HG03565 (cell line): Measurements from ENCODE around the gene BICD1.

Source experiments
- ATAC-seq: cut with Tn5 transposase; IDR thresholded peaks from one replicate; pipeline ENCODE4 v1.9.1; 2021; ENCODE audit warnings: mild to moderate bottlenecking, moderate library complexity; ENCODE audit not compliant: unreplicated experiment

Gene BICD1

DNA sequence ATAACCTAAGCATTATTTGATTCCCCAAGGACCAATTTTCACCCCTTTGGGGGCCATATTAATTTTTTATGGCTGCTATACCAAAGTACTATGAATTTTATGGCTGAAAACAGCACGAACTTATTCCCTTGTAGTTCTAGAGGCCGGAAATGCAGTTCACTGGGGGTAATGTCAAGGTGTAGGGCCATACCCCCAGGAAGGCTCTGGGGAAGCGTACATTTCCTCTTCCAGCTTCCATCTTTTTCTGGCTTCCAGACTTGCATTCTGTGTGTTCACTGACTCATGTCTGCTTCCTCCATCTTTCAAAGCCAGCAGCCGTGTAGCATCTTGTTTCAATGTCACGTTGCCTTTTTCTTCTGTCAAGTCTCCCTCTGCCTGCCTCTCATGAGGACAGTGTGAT is 133.5 kb downstream of the BICD1 start:
- no peak for ATAC-seq

- ATAC-seq = no peak
Measured at GRCh38 chr12:32240831-32241230, 134.2 kb downstream of the BICD1 start.

DNA sequence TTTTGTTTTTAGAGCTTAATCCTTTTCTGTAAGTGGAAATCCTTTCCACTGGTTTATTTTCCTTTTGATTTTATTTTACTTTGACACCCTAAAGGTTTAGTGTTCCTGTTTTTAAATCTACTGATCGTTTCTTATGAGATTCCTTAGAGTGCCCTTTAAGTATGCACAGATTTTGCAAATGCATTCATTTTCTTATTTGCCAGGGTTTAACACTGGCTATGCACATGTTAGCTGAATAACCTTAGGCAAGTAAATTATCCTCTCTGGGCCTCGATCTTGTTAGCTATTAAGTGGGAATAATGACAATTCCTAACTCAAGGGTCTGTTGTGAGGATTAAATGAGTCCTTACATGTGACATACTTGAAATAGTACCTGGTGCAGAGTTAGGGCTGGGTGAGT is 136.0 kb downstream of the BICD1 start:
- ATAC-seq = no peak

DNA sequence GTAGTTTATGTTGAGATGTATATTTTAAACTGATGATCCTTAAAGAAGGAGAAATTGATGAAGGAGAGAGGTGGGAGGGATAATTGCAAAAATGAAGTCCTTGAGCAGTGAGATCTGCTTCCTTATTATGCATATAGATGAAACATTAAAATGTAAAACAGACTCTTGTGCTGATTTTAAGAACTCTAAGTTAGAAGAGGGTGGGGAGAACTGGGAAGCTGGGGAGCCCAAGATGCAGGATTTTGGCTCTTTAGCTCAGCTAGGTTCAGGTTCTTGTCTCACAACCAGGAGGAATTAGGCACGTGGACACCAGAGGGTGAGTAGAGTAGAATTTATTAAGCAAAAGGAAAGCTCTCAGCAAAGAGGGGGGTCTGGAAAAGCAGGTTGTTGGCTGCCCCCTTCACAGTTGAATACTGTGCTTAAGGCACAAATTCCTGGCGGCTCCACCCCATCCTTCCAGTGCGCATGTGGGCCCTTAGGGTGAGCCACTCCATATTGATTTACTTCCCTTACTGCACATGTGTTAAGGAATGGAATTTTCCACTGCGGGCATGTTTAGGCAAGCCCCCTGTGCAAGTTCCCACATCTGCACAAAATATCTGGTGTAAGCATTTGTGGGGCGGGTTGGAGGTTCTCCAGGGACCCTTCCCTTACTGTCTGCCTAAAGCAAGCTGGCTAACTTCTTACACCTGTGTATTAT is 141.9 kb downstream of the BICD1 start:
- ATAC-seq = no peak

DNA sequence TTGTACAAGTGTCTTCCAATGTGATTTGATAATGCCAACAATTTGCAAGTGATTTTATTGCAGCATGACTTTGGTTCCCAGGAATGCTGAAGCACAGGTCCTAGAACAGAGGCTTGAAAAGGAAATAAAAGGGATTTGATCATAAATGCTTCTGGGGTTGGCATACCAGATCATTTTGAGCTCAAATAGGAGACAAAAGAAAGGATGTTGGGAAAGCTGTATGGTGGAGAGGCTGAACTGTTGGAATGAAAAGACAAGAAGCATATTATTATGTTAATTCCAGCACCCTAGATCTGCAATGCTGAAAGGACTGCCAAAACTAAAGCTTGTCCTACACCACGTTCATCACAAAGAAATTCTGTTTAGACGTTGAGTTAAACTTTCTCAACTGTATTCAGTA is 143.1 kb downstream of the BICD1 start:
- ATAC-seq = no peak

GRCh38 chr12:32252199-32253073 is 145.8 kb downstream of the BICD1 start:
- ATAC-seq = peak; percentile 82

- ATAC-seq = no peak
Measured at GRCh38 chr12:32253154-32253790, 146.6 kb downstream of the BICD1 start.

DNA sequence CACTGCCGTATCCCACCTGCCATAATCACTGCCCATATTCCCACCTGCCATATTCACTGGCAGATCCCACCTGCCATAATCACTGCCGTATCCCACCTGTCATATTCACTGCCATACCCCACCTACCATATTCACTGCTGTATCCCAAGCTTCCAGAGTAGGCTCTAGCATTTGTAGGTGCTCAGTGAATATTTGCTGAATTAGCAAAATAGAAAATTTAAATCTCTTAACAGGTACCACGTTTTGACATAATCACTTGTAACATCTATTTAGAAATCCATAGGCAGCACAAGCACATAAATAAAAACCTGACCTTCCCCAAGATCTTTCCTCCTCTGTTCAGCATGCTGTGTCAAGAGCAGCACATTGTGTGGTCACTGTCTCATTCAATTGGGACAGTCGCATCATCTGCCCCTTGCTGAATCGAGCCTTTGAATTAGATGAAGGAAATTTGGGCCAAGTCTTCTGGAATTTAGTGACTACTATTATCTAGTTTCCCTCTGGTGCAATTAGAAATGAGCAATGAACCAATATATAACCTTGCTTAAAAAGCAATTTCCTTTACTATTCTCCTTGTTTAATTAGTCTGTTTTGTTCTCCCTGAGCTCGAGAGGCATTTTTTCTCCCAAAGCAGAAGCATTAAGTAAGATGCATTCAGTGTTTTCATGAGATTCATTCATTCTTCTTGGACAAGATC is 147.8 kb downstream of the BICD1 start:
- no peak for ATAC-seq

- no peak for ATAC-seq
Measured at GRCh38 chr12:32255588-32255987, 148.9 kb downstream of the BICD1 start.

GRCh38 chr12:32257695-32258496 is 151.2 kb downstream of the BICD1 start:
- ATAC-seq = no peak

GRCh38 chr12:32260696-32261095 is 154.0 kb downstream of the BICD1 start:
- no peak for ATAC-seq

DNA sequence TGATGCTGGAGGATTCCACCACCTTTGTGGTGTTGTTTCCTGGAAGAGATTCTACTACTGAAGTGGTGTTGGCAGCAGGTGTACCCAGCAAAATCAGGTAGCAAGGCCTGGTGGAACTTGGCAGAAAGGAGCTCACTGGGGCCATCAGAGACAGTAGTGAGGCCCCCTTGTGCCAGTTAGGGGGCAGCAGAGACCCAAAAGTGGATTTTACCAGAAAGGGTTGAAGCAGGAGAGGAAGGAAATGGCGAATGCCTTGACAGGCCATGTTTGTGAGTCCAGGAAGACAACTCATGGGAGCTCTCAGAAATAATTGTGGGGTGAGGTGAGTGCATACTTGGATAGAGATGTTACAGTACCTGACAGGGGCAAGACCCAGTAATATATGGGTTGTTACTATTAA is 155.0 kb downstream of the BICD1 start:
- ATAC-seq = no peak

DNA sequence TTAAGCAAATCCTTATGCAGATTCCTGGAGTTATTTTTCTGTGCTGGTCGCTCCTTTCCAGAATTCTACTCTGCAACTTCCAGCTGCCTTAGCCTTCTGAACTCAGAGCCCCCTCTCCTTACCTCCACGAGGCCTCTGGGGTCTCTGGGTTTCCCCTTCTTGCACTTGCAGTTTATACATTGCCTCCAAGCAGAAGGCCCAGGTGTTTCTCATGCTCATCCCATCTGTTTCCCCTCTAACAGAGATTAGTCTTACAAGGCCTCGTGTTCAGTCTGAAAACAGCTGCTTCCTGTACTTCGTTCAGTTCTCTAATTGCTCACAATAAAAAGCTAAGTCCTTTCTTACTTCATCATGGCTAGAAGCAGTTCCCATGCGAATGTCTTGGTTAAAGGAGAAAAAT is 158.3 kb downstream of the BICD1 start:
- peak; percentile 44 for ATAC-seq

DNA sequence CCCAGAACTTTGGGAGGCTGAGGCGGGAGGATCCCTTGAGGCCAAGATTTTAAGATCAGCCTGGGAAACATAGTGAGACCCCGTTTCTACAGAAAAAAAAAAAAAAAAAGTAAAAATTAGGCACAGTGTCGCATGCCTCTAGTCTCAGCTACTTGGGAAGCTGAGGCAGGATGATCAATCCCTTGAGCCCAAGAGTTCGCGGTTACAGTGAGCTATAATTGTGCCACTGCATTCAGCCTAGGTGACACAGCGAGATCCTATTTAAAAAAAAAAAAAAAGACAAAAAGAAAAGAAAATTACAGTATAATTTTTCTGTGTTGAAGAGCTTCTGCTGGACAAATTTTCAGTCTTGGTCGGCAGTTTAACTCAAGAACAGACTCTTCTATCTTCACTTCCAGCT is 158.8 kb downstream of the BICD1 start:
- ATAC-seq = no peak

DNA sequence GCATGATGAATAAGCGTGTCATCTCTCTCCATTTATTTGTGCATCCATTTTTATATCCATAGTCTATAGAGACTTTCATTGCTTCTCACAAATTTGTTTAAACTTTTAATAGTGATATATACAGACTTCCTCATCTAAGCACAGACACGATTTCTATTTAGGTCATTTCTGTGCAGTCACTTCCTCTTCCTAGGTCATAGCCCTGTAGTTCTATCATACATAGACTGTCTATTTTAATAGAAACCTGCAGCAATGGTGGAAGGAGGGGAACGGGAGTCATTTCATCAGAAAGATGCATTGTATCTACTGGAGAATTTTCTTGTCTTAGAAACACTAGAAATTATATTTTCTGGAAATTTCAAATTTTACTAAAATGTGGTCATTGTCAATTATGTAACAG is 159.3 kb downstream of the BICD1 start:
- peak; percentile 44 for ATAC-seq

DNA sequence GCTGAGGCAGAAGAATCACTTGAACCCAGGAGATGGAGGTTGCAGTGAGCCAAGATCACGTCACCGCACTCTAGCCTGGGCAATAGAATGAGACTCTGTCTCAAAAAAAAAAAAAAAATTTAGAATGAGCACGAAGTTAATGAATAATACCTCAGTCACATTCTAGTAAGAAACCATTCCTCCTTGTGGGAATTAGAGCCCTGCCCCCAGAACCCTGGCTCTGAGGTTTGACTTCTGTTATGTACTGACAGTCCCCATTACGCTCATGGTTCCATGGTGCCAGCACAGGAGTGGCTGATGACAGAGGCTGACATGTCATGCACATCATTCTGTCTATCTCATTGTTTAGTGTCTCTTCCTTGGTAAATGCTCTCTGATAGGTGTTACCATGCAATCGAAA is 160.1 kb downstream of the BICD1 start:
- ATAC-seq = no peak

GRCh38 chr12:32270818-32271710 is 164.4 kb downstream of the BICD1 start:
- no peak for ATAC-seq

- ATAC-seq = no peak
Measured at GRCh38 chr12:32272465-32272864, 165.8 kb downstream of the BICD1 start.

GRCh38 chr12:32273063-32273522 is 166.4 kb downstream of the BICD1 start:
- peak; percentile 41 for ATAC-seq
